Activated CD8-positive, alpha-beta memory T cell treated with anti-CD3 and anti-CD28 coated beads for 24 hours (primary cell): ENCODE data around the gene OR7G1.
"Not testable (repeated sequence)": the region's sequence is repeated elsewhere in the genome, so short reads cannot be mapped to it uniquely, and the experiment has no call there.

ENCODE experiments used
- DNase-seq: peaks from one replicate; pipeline ENCODE4 v3.0.0-alpha.2; 2020

Gene OR7G1

GRCh38 chr19:9075064-9075949, 40.3 kb downstream of the OR7G1 start:
- DNase-seq, result no peak

DNA sequence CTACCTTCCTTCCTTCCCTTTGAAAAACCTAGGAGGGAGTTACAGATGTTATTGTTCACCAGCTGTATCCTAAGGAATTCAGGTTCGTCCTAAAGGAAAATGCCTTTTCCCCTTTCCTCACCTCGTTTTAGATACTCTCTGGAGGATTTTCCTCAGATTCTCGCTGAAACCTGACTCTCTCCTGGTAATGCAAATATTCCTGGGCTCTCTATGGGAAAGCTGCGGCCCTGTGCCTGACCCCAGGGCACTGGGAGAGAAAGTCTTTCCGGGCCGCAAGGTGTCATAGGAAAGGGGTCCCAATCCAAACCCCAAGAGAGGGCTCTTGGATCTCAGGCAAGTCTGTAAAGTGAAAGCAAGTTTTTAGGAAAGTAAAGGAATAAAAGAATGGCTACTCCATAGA, 41.8 kb downstream of the OR7G1 start:
- no peak for DNase-seq

DNA sequence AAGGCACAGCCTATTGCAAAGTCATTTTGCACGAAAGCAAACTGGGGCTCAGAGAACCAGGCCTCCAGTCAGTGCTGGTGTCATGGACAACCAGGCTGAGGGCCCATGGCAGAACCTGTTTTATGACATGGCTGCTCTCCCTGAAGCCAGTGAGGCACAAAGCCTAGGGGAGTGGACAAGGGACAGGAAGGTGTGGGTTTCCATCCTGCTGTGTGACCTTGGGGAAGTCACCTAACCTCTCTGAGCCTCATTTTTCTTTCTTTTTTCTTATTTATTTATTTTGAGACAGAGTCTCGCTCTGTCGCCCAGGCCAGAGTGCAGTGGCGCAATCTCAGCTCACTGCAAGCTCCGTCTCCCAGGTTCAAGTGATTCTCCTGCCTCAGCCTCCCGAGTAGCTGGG, 43.8 kb downstream of the OR7G1 start:
- DNase-seq, result not testable (repeated sequence)

DNA sequence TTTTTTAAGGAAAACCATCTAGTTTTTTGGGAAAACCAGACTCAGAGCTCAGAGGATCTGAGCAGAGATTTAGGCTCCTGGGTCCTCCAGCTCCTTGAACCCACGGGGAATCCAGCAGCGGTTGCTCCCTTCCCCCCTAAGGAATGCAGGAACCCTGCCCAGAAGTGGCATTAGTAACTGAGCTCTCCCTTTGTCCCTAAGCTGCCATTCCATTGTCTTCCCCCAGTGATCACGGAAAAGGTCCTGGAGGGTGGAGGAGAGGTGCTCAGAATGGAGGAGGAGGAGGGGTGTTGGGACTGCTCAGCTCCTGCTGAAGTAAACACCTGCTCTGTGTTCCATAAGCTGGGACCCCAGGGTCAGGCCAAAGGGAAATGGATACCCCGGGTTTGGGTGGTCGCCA, 45.5 kb downstream of the OR7G1 start:
- no peak for DNase-seq

DNA sequence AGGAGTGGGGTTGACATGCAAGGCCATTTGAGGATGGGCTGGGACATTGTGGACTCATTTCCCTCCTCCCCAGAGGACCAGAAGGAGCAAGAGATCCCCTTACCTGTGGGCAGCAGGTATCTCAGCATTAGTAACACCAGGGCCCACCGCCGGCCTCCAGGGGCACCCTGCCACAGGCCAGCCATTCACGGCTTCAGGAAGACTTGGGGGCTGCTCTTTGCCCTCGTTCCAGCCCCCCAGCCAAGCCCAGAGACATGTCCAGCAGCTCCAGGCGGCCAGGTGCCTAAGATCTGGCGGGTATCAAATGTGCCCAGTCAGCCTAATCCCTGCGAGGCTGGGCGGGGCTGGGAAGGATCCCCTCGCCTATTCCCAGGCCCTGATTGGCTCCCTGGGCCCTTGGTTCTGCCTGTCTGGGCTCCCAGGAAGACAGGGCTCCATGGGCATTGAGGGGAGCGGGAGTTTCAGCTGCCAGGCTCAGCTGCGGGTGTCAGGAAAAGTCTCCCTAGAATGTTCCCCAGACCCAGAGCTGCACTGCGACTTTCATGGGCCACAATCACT, 50.0 kb downstream of the OR7G1 start:
- no peak for DNase-seq
